Glomerular endothelial cell (primary cell): ENCODE results near the gene VDR. TPM values are rescaled to one million over a fixed set of nuclear protein-coding genes. Genes with fewer than 3 reads are reported as not detected.

ENCODE experiments used
- DNase-seq: peaks from one replicate; pipeline ENCODE4 v3.0.0-alpha.2; 2011; ENCODE audit warnings: low read depth, low spot score; ENCODE audit errors: extremely low read depth
- total RNA-seq: library from RNA; depleted of rRNA; stranded (reverse); fragments of >200 nt; gene quantifications from 2 replicates; pipeline ENCODE4 v1.2.3, GENCODE V29; 2015

Gene VDR
- total RNA-seq, 1 donor from 2014 or later: 0.18 TPM

- no peak for DNase-seq
These were observed 70.4 kb downstream of the VDR start for GRCh38 chr12:47834199-47834903.

- DNase-seq: no peak
These were observed 71.2 kb downstream of the VDR start for GRCh38 chr12:47833591-47834012.

GRCh38 chr12:47832263-47832933 lies 72.4 kb downstream of the VDR start:
- DNase-seq: no peak

- no peak for DNase-seq
These were observed 75.2 kb downstream of the VDR start for GRCh38 chr12:47829584-47829983.

GRCh38 chr12:47828976-47829482 lies 75.8 kb downstream of the VDR start:
- no peak for DNase-seq

GRCh38 chr12:47828008-47828975 lies 76.5 kb downstream of the VDR start:
- DNase-seq: no peak

GRCh38 chr12:47825173-47825639 lies 79.6 kb downstream of the VDR start:
- no peak for DNase-seq

GRCh38 chr12:47824635-47825034 lies 80.2 kb downstream of the VDR start:
- DNase-seq: no peak

GRCh38 chr12:47824198-47824597 lies 80.6 kb downstream of the VDR start:
- no peak for DNase-seq

GRCh38 chr12:47823422-47824086 lies 81.2 kb downstream of the VDR start:
- no peak for DNase-seq

GRCh38 chr12:47822863-47823262 lies 81.9 kb downstream of the VDR start:
- DNase-seq: no peak

- DNase-seq: no peak
These were observed 82.4 kb downstream of the VDR start for GRCh38 chr12:47822401-47822800.

- DNase-seq: no peak
These were observed 83.5 kb downstream of the VDR start for GRCh38 chr12:47821346-47821706.

- DNase-seq: peak; percentile 68
These were observed 84.0 kb downstream of the VDR start for GRCh38 chr12:47820631-47821345.

- no peak for DNase-seq
These were observed 84.7 kb downstream of the VDR start, which contains the start of gene HDAC7 for GRCh38 chr12:47819896-47820630. TSS of gene HDAC7 (minus strand) at chr12:47819903. CDS start at chr12:47819785, 118 bp downstream.

GRCh38 chr12:47819138-47819895 lies 85.5 kb downstream of the VDR start:
- DNase-seq: no peak

GRCh38 chr12:47818467-47819137 lies 86.2 kb downstream of the VDR start:
- DNase-seq: no peak

- DNase-seq: no peak
These were observed 86.8 kb downstream of the VDR start for GRCh38 chr12:47818007-47818376.
